SK-N-SH (cell line): ENCODE data around the gene NCLN.

ENCODE experiments used
- CHD2 ChIP-seq: fragments of 150-350 bp; IDR thresholded peaks from 2 replicates; pipeline ENCODE4 v1.6.1; 2018; ENCODE audit warnings: low read length; ENCODE audit not compliant: partially characterized antibody
- CTCF ChIP-seq: fragments of 200-600 bp; sonication (generic); IDR thresholded peaks from 2 replicates; pipeline ENCODE4 v1.6.1; 2017; ENCODE audit warnings: antibody characterized with exemption, mild to moderate bottlenecking, moderate library complexity
- FOSL2 ChIP-seq: IDR thresholded peaks from 2 replicates; pipeline ENCODE4 v1.4.0; 2012; ENCODE audit warnings: low read depth, mild to moderate bottlenecking, moderate library complexity, borderline replicate concordance
- NRF1 ChIP-seq: IDR thresholded peaks from 2 replicates; pipeline ENCODE4 v1.6.1; 2012; ENCODE audit warnings: low read depth, mild to moderate bottlenecking, low read length
- POLR2AphosphoS5 ChIP-seq: IDR thresholded peaks from 2 replicates; pipeline ENCODE4 v1.6.1; 2012; ENCODE audit warnings: low read depth, low read length
- REST ChIP-seq: IDR thresholded peaks from 2 replicates; pipeline ENCODE4 v1.6.1; 2012; ENCODE audit warnings: mild to moderate bottlenecking, low read depth, low read length, moderate library complexity
- RFX5 ChIP-seq: IDR thresholded peaks from 2 replicates; pipeline ENCODE4 v1.6.1; 2012; ENCODE audit warnings: mild to moderate bottlenecking, improper control_type of control experiment, low read length
- TAF1 ChIP-seq: IDR thresholded peaks from 2 replicates; pipeline ENCODE4 v1.6.1; 2012; ENCODE audit warnings: low read depth, mild to moderate bottlenecking, low read length, moderate library complexity, borderline replicate concordance
- ZBTB33 ChIP-seq: IDR thresholded peaks from 2 replicates; pipeline ENCODE4 v1.4.0; 2012; ENCODE audit warnings: low read depth, borderline replicate concordance
- TF ChIP-seq, protein P1 (sequence below): IDR thresholded peaks from 2 replicates; pipeline ENCODE4 v1.4.0; 2012; ENCODE audit warnings: low read depth, borderline replicate concordance

DNA sequence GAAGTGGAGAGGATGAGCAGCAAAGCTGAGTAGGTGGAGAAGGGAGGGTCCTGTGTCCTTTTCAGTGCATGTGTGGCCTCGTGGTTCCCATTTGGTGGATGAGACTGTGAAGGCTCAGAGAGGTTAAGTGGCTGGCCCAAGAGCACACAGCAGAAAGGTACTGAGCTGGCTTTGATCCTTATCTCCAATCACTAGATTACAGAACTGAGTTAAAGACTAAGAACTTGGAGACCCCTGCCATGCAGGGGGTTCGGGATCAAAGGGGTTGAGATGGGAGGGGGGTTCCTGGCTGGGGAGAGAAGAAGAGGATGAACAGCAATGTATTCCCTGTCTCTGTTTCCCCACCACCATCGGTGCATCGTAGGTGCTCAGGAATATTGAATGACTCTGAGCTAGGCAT, 50.5 kb downstream of the NCLN start:
- TF ChIP-seq, protein P1, sequence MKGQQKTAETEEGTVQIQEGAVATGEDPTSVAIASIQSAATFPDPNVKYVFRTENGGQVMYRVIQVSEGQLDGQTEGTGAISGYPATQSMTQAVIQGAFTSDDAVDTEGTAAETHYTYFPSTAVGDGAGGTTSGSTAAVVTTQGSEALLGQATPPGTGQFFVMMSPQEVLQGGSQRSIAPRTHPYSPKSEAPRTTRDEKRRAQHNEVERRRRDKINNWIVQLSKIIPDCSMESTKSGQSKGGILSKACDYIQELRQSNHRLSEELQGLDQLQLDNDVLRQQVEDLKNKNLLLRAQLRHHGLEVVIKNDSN = no peak
- TF ChIP-seq REST (no peak), RFX5 (no peak), CTCF (no peak), CHD2 (no peak), TAF1 (no peak), FOSL2 (no peak), NRF1 (no peak), ZBTB33 (no peak), POLR2AphosphoS5 (no peak)
